Measurements from ENCODE around the gene FAM83C.

FAM83C gene

GRCh38 chr20:35287509-35288324, 4.5 kb downstream of the FAM83C start:
- TF ChIP-seq CTCF (conservative IDR thresholded peaks at IDR 0.05; ENCODE audit: low read depth, low read length): no peak
- H3K4me2 ChIP-seq: no peak overlapping the region
- no peak overlapping the region for H3K4me3 ChIP-seq (IDR thresholded peaks at IDR 0.05; ENCODE audit: insufficient read depth, low read depth, low read length)
- H2AFZ ChIP-seq (ENCODE audit: low read depth): no peak overlapping the region
- peaks cover 21% of the 10 kb centered on the region for H3K79me2 ChIP-seq (ENCODE audit: insufficient read depth, low read depth)
- H3K9ac ChIP-seq: no peak overlapping the region
- H3K36me3 ChIP-seq (ENCODE audit: insufficient read depth): no peaks in the 10 kb centered on the region
- H3K27ac ChIP-seq: no peak overlapping the region
- peaks cover 8% of the 10 kb centered on the region; the same call in 1 of the 2 replicates for H3K27me3 ChIP-seq (ENCODE audit: insufficient read depth, low read depth)
- peaks cover 16% of the 10 kb centered on the region for H3K4me1 ChIP-seq (ENCODE audit: low read depth, poor library complexity, severe bottlenecking)
- H4K20me1 ChIP-seq (ENCODE audit: insufficient read depth): no peaks in the 10 kb centered on the region

GRCh38 chr20:35286899-35287508, 5.2 kb downstream of the FAM83C start:
- H2AFZ ChIP-seq (ENCODE audit: low read depth): no peak overlapping the region
- no peak for TF ChIP-seq CTCF (conservative IDR thresholded peaks at IDR 0.05; ENCODE audit: low read depth, low read length)
- H3K36me3 ChIP-seq (ENCODE audit: insufficient read depth): peaks cover 5% of the 10 kb centered on the region; the same call in 1 of the 2 replicates
- H3K4me3 ChIP-seq (IDR thresholded peaks at IDR 0.05; ENCODE audit: insufficient read depth, low read depth, low read length): no peak overlapping the region
- H3K27ac ChIP-seq: no peak overlapping the region
- peaks cover 28% of the 10 kb centered on the region for H3K79me2 ChIP-seq (ENCODE audit: insufficient read depth, low read depth)
- peaks cover 16% of the 10 kb centered on the region for H3K4me1 ChIP-seq (ENCODE audit: low read depth, poor library complexity, severe bottlenecking)
- H3K9ac ChIP-seq: no peak overlapping the region
- peaks cover 8% of the 10 kb centered on the region; the same call in 1 of the 2 replicates for H3K27me3 ChIP-seq (ENCODE audit: insufficient read depth, low read depth)
- no peaks in the 10 kb centered on the region for H4K20me1 ChIP-seq (ENCODE audit: insufficient read depth)
- no peak overlapping the region for H3K4me2 ChIP-seq

- no peak overlapping the region for H3K4me2 ChIP-seq
- H3K4me3 ChIP-seq (IDR thresholded peaks at IDR 0.05; ENCODE audit: insufficient read depth, low read depth, low read length): no peak overlapping the region
- no peak overlapping the region for H3K27ac ChIP-seq
Observed at GRCh38 chr20:35286077-35286898, 5.9 kb downstream of the FAM83C start.

More at GRCh38 chr20:35286077-35286898, 5.9 kb downstream of the FAM83C start:
- peaks cover 16% of the 10 kb centered on the region for H3K4me1 ChIP-seq (ENCODE audit: low read depth, poor library complexity, severe bottlenecking)
- H2AFZ ChIP-seq (ENCODE audit: low read depth): no peak overlapping the region; the same call in 1 of the 2 replicates
- peaks cover 8% of the 10 kb centered on the region; the same call in 1 of the 2 replicates for H3K27me3 ChIP-seq (ENCODE audit: insufficient read depth, low read depth)
- no peaks in the 10 kb centered on the region for H4K20me1 ChIP-seq (ENCODE audit: insufficient read depth)
- H3K79me2 ChIP-seq (ENCODE audit: insufficient read depth, low read depth): peaks cover 33% of the 10 kb centered on the region
- H3K9ac ChIP-seq: no peak overlapping the region
- peaks cover 5% of the 10 kb centered on the region; the same call in 1 of the 2 replicates for H3K36me3 ChIP-seq (ENCODE audit: insufficient read depth)
- TF ChIP-seq CTCF (conservative IDR thresholded peaks at IDR 0.05; ENCODE audit: low read depth, low read length): no peak

Measured in KMS-11 (cell line).